ENCODE results near the gene ZNF418. TPM values are rescaled to one million over a fixed set of nuclear protein-coding genes. Genes with fewer than 3 reads are reported as not detected.

ZNF418 gene
- total and polyA plus RNA-seq, 2 of the 8 experiments (the other 6 are each of a cell fraction or from before 2014, with no cell fraction given): 10.5 to 18.8 TPM

DNA sequence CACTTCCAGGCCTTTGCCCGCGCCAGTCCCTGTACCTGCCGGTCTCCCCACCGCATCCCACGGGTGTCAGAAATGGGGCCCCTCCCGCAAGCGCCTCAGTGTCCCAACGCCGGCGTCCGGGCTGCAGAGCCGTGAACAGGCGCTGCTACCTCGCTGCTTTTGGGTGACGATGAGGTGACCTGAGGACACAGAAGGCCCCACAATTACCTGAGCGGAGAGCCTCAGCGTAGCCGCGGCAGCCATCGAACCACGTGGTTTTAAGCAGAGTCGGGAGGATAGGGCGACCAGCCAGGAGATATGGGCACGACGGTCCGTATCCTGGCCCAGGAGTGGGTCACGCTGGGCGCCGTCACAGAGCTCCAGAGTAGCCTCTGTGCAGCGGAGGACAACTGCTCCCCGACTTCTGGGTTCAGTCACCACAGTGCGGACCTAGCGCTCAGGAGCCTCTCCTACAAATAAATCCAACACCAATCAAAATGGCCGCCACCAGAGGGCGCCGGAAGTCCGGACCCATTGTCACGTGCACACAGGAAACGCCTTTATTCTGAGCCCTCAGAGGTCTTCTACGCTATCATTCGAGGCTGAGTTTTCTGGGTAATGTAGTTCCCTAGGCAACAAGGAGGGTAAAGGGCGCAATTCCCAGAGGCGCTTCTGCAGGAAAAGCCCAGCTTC lies 46.5 kb downstream of the ZNF418 start, which contains the start of gene ZNF814 (continued):
- TF ChIP-seq NANOG (IDR thresholded peaks at IDR 0.05; ENCODE audit: insufficient read depth, low read depth, low read length, poor library complexity, severe bottlenecking) (no peak), CBX5 (IDR thresholded peaks at IDR 0.05; ENCODE audit: low read depth, low read length) (no peak), POLR2A (IDR thresholded peaks at IDR 0.05; ENCODE audit: control extremely low read depth in 1 of 2, low read depth in 2 of 2, low read length in 2 of 2) (peak; percentile 82 to 96), CHD7 (IDR thresholded peaks at IDR 0.05; ENCODE audit: insufficient replicate concordance, low read length) (no peak), MAFK (IDR thresholded peaks at IDR 0.05; ENCODE audit: low read depth, low read length) (no peak), SP4 (IDR thresholded peaks at IDR 0.05; ENCODE audit: low read length) (no peak), KDM1A (IDR thresholded peaks at IDR 0.05; ENCODE audit: borderline replicate concordance, low read length) (no peak), CTBP2 (IDR thresholded peaks at IDR 0.05; ENCODE audit: borderline replicate concordance, insufficient read depth, insufficient read length, low read length) (no peak), POU5F1 (IDR thresholded peaks at IDR 0.05; ENCODE audit: low read depth, low read length) (no peak)
